Gastrocnemius medialis (tissue), 4 donors: ENCODE measurements around the gene RPS14.

Experiments used
- CTCF ChIP-seq, 5 experiments: fragments of 450-650 bp in 3 of 5; fragments of 200-600 bp in 2 of 5; sonication (generic) in 2 of 5; IDR thresholded peaks in 4 of 5; conservative IDR thresholded peaks in 1 of 5; 1 replicate in 4 of 5; 2 replicates in 1 of 5; pipeline ENCODE4 v1.5.1; 2016 to 2019; ENCODE audit warnings: antibody characterized with exemption in 5 of 5, mild to moderate bottlenecking in 3 of 5, moderate library complexity in 3 of 5
- POLR2A ChIP-seq, 2 donors: fragments of 450-650 bp; IDR thresholded peaks; one replicate each; pipeline ENCODE4 v1.6.1; 2017; ENCODE audit warnings: antibody characterized with exemption in 2 of 2, mild to moderate bottlenecking in 2 of 2, moderate library complexity in 2 of 2

- no peak for TF ChIP-seq CTCF (IDR thresholded peaks at IDR 0.05 in 4 of 5, conservative IDR thresholded peaks at IDR 0.05 in 1 of 5)
- no peak for TF ChIP-seq POLR2A (IDR thresholded peaks at IDR 0.05)
These were observed 35.6 kb upstream of the RPS14 start for GRCh38 chr5:150484964-150485692.
